ENCODE data around the gene CLDN7. TPM values are rescaled to one million over a fixed set of nuclear protein-coding genes. Genes with fewer than 3 reads are reported as not detected.

Gene CLDN7
- total RNA-seq, 4 donors from 2014 or later, result 571 to 1,162 (median 940) TPM

DNA sequence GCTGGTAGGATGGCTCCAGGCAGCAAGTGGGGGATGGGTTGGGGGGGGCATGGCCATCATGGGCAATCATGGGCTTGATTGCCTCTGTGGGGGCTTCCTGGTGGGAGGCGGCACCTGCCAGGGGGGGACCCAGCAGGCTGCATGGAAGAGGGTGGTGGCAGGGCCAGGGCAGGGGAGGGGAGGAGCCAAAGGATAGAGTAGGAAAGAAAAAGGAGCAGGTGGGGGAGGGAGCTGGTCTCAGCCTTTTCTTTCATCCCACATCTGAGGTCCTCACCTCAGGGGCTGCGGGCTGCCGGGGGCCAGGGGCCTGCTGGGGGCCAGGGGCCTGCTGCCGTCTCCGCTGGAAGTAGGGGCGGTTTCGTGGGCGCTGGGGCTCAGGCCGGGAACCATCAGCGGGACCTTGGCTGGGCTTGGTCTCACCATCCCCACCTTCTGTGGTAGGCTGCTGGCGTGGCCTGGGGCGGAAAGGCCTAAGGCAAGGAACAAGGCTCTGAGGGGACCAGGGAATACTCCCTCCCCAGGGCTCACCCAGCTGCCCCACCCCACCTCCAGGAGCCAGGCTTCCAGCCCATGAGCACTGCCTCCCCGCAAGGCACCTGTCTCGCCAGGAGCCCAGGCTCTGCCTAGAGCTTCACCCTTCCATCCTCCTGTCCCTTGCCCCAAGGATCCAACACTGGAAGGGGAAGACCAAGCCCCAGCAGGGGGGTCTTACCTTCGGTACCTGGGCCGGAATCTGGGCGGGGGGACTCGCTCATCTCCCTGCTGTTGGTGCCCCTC is 27.2 kb upstream of the CLDN7 start:
- intact Hi-C loops (cut with DNase I; ENCODE audit: low total_unique reads), result no loop called here
- no peak overlapping the region for H3K27ac ChIP-seq

DNA sequence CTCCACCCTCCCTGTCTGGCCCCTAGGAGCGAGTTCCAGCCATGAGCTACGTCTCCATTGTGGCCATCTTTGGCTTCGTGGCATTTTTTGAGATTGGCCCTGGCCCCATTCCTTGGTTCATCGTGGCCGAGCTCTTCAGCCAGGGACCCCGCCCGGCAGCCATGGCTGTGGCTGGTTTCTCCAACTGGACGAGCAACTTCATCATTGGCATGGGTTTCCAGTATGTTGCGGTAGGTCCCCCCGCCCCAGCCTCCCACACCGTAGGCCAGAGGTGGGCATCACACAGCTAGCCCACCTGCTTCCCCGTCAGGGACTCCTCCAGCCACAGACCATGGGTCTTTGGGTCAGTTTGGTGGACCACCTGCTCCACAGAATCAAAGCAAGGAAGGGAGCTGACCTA is 23.4 kb upstream of the CLDN7 start:
- H3K27me3 ChIP-seq, result no peaks in the 10 kb centered on the region
- in situ Hi-C loops (cut with MboI; ENCODE audit: low pct_ligation_motif_present in 1 of 4, low pct_unique_long_range_greater_than_20kb in 1 of 4, low sequenced_read_pairs in 3 of 4), result loop anchor here in 2 of 4 donors (25.0 kb wide), 1 partner anchor 248 kb away; the partner anchor contains the start of genes SLC16A11 (in 2 of the 2) and SLC16A13 (in 2 of the 2)
- H3K4me3 ChIP-seq, result no peak overlapping the region
- H3K36me3 ChIP-seq, result no peaks in the 10 kb centered on the region
- DNase-seq, result no peak
- intact Hi-C loops (cut with DNase I; ENCODE audit: low total_unique reads), result no loop called here
- WGBS, 2 donors (ENCODE audit: low coverage in 1 of 2), result 88% methylated on average over 11 of the region's 12 CpGs; no CpG with 5 or more reads in 1 of the 2 donors
- H3K27ac ChIP-seq, result no peak overlapping the region
- TF ChIP-seq POLR2A (IDR thresholded peaks at IDR 0.05), result no peak
- TF ChIP-seq EP300 (IDR thresholded peaks at IDR 0.05; ENCODE audit: low read depth), result no peak
- TF ChIP-seq POLR2AphosphoS5 (IDR thresholded peaks at IDR 0.05), result no peak
- TF ChIP-seq CTCF (IDR thresholded peaks at IDR 0.05), result no peak
- H3K4me1 ChIP-seq, result peaks cover 10 to 27% (median 20%) of the 10 kb centered on the region in 4 donors
- no peaks in the 10 kb centered on the region for H3K9me3 ChIP-seq

More for the DNA sequence above, 27.2 kb upstream of the CLDN7 start:
- DNase-seq, result no peak
- Histone ChIP-seq H3K36me3 (no peaks in the 10 kb centered on the region), H3K4me1 (peaks cover 8 to 32% (median 25%) of the 10 kb centered on the region in 4 donors), H3K27me3 (peaks cover 14% of the 10 kb centered on the region), H3K4me3 (no peak overlapping the region), H3K9me3 (no peaks in the 10 kb centered on the region)
- in situ Hi-C loops (cut with MboI; ENCODE audit: low pct_ligation_motif_present in 1 of 4, low pct_unique_long_range_greater_than_20kb in 1 of 4, low sequenced_read_pairs in 3 of 4), result loop anchor here in 2 of 4 donors (25.0 kb wide), 1 partner anchor 252 kb away; the partner anchor contains the start of genes SLC16A11 (in 2 of the 2) and SLC16A13 (in 2 of the 2)
- 68% methylated on average over 17 of the region's 18 CpGs; no CpG with 5 or more reads in 1 of the 2 donors for WGBS, 2 donors (ENCODE audit: low coverage in 1 of 2)
- TF ChIP-seq POLR2A (IDR thresholded peaks at IDR 0.05) (no peak), POLR2AphosphoS5 (IDR thresholded peaks at IDR 0.05) (no peak), EP300 (IDR thresholded peaks at IDR 0.05; ENCODE audit: low read depth) (no peak), CTCF (IDR thresholded peaks at IDR 0.05) (no peak)

- Histone ChIP-seq H3K27me3 (no peaks in the 10 kb centered on the region), H3K36me3 (no peaks in the 10 kb centered on the region), H3K4me3 (no peak overlapping the region), H3K9me3 (no peaks in the 10 kb centered on the region), H3K4me1 (peaks cover 12 to 33% (median 27%) of the 10 kb centered on the region in 4 donors), H3K27ac (peak overlapping the region in 1 of 4 donors; percentile 84)
- in situ Hi-C loops (cut with MboI; ENCODE audit: low pct_ligation_motif_present in 1 of 4, low pct_unique_long_range_greater_than_20kb in 1 of 4, low sequenced_read_pairs in 3 of 4), result loop anchor here in 2 of 4 donors (25.0 kb wide), 1 partner anchor 248 kb away; the partner anchor contains the start of genes SLC16A11 (in 2 of the 2) and SLC16A13 (in 2 of the 2)
- TF ChIP-seq CTCF (IDR thresholded peaks at IDR 0.05), result no peak
- DNase-seq, result no peak
- intact Hi-C loops (cut with DNase I; ENCODE audit: low total_unique reads), result no loop called here
- 94% methylated on average over 16 of the region's 16 CpGs; no CpG with 5 or more reads in 1 of the 2 donors for WGBS, 2 donors (ENCODE audit: low coverage in 1 of 2)
These were observed 22.6 kb upstream of the CLDN7 start for GRCh38 chr17:7284911-7285310.

- no peaks in the 10 kb centered on the region for H3K36me3 ChIP-seq
- H3K27me3 ChIP-seq, result no peaks in the 10 kb centered on the region
- H3K9me3 ChIP-seq, result no peaks in the 10 kb centered on the region
- intact Hi-C loops (cut with DNase I; ENCODE audit: low total_unique reads), result no loop called here
- H3K4me1 ChIP-seq, result peaks cover 12 to 42% (median 33%) of the 10 kb centered on the region in 4 donors
- H3K4me3 ChIP-seq, result no peak overlapping the region
- peak overlapping the region; percentile 84 to 89 (median 86) for H3K27ac ChIP-seq
- 81 to 100% methylated on average over 1 to 18 of the region's 18 CpGs for WGBS, 2 donors (ENCODE audit: low coverage in 1 of 2)
- in situ Hi-C loops (cut with MboI; ENCODE audit: low pct_ligation_motif_present in 1 of 4, low pct_unique_long_range_greater_than_20kb in 1 of 4, low sequenced_read_pairs in 3 of 4), result loop anchor here in 2 of 4 donors (25.0 kb wide), 1 partner anchor 246 kb away; the partner anchor contains the start of genes SLC16A11 (in 2 of the 2) and SLC16A13 (in 2 of the 2)
- no peak for DNase-seq
- TF ChIP-seq EP300 (IDR thresholded peaks at IDR 0.05; ENCODE audit: low read depth) (no peak), POLR2A (IDR thresholded peaks at IDR 0.05) (no peak), POLR2AphosphoS5 (IDR thresholded peaks at IDR 0.05) (no peak), CTCF (IDR thresholded peaks at IDR 0.05) (no peak)
These were observed 21.4 kb upstream of the CLDN7 start for GRCh38 chr17:7283471-7284216.
